Neutrophil (primary cell): Measurements from ENCODE around the gene VAT1.

Experiments used
- H3K27ac ChIP-seq: fragments of 200-600 bp; sonication (generic); 2 replicates; pipeline ENCODE4 v1.5.1; 2016; ENCODE audit warnings: mild to moderate bottlenecking, moderate library complexity
- H3K27me3 ChIP-seq: fragments of 200-600 bp; sonication (generic); 2 replicates; pipeline ENCODE4 v1.6.0; 2016; ENCODE audit warnings: mild to moderate bottlenecking
- H3K36me3 ChIP-seq: fragments of 200-600 bp; sonication (generic); 2 replicates; pipeline ENCODE4 v1.5.1; 2017
- H3K4me1 ChIP-seq, 2 experiments: fragments of 200-600 bp in 1 of 2; sonication (generic) in 1 of 2; 1 replicate in 1 of 2; 2 replicates in 1 of 2; pipeline versions ENCODE4 v1.5.1 to v1.6.1; 2013 to 2016; ENCODE audit warnings: low read depth in 1 of 2, low read length in 1 of 2, mild to moderate bottlenecking in 1 of 2, moderate library complexity in 1 of 2; ENCODE audit not compliant: control insufficient read depth in 1 of 2, insufficient read depth in 1 of 2
- H3K4me3 ChIP-seq, 2 experiments: fragments of 200-600 bp in 1 of 2; sonication (generic) in 1 of 2; 1 replicate in 1 of 2; 2 replicates in 1 of 2; pipeline ENCODE4 v1.5.1; 2013 to 2016; ENCODE audit warnings: low read depth in 1 of 2, low read length in 1 of 2, mild to moderate bottlenecking in 1 of 2, moderate library complexity in 1 of 2
- H3K9me3 ChIP-seq: fragments of 200-600 bp; sonication (generic); 2 replicates; pipeline ENCODE4 v1.5.1; 2016
- CTCF ChIP-seq: fragments of 200-600 bp; sonication (generic); IDR thresholded peaks from 2 replicates; pipeline ENCODE4 v1.5.1; 2016; ENCODE audit warnings: antibody characterized with exemption

Gene VAT1

GRCh38 chr17:42989726-42990652 is 32.2 kb downstream of the VAT1 start:
- H3K4me1 ChIP-seq, result peaks cover 13 to 19% of the 10 kb centered on the region in 2 experiments
- H3K4me3 ChIP-seq, result no peak overlapping the region
- no peak for TF ChIP-seq CTCF
- no peaks in the 10 kb centered on the region for H3K9me3 ChIP-seq
- H3K36me3 ChIP-seq, result peaks cover 81% of the 10 kb centered on the region
- no peak overlapping the region for H3K27ac ChIP-seq
- no peaks in the 10 kb centered on the region for H3K27me3 ChIP-seq

GRCh38 chr17:42989141-42989540 is 33.0 kb downstream of the VAT1 start:
- H3K4me3 ChIP-seq, result no peak overlapping the region
- no peak for TF ChIP-seq CTCF
- no peaks in the 10 kb centered on the region for H3K27me3 ChIP-seq
- no peak overlapping the region for H3K27ac ChIP-seq
- peaks cover 22 to 27% of the 10 kb centered on the region in 2 experiments for H3K4me1 ChIP-seq
- no peaks in the 10 kb centered on the region for H3K9me3 ChIP-seq
- peaks cover 75% of the 10 kb centered on the region for H3K36me3 ChIP-seq

- Histone ChIP-seq H3K4me3 (peak overlapping the region; percentile 37 to 45), H3K4me1 (peaks cover 56 to 57% of the 10 kb centered on the region in 2 experiments), H3K27me3 (no peaks in the 10 kb centered on the region), H3K27ac (peak overlapping the region; percentile 92), H3K9me3 (no peaks in the 10 kb centered on the region), H3K36me3 (peaks cover 37% of the 10 kb centered on the region)
- peak; percentile 56 for TF ChIP-seq CTCF
These were observed 37.0 kb downstream of the VAT1 start for GRCh38 chr17:42985225-42985624.

GRCh38 chr17:42982266-42982665 is 39.9 kb downstream of the VAT1 start:
- no peak for TF ChIP-seq CTCF
- Histone ChIP-seq H3K27me3 (no peaks in the 10 kb centered on the region), H3K36me3 (peaks cover 7% of the 10 kb centered on the region), H3K9me3 (no peaks in the 10 kb centered on the region), H3K4me3 (peak overlapping the region; percentile 85 to 96), H3K27ac (peak overlapping the region; percentile 99), H3K4me1 (peaks cover 65 to 66% of the 10 kb centered on the region in 2 experiments)

- Histone ChIP-seq H3K36me3 (no peaks in the 10 kb centered on the region), H3K9me3 (no peaks in the 10 kb centered on the region), H3K27me3 (no peaks in the 10 kb centered on the region), H3K4me1 (peaks cover 56 to 60% of the 10 kb centered on the region in 2 experiments), H3K27ac (peak overlapping the region; percentile 99), H3K4me3 (peak overlapping the region; percentile 85 to 96)
- peak; percentile 64 for TF ChIP-seq CTCF
These were observed 41.3 kb downstream of the VAT1 start for GRCh38 chr17:42980766-42981397.
